HG02885 (cell line): ENCODE measurements around the gene CENPH.
"Not testable (repeated sequence)": the region's sequence is repeated elsewhere in the genome, so short reads cannot be mapped to it uniquely, and the experiment has no call there.

Source experiments
- ATAC-seq: cut with Tn5 transposase; IDR thresholded peaks from one replicate; pipeline ENCODE4 v1.9.1; 2021; ENCODE audit warnings: mild to moderate bottlenecking; ENCODE audit not compliant: unreplicated experiment, poor library complexity

Gene CENPH

DNA sequence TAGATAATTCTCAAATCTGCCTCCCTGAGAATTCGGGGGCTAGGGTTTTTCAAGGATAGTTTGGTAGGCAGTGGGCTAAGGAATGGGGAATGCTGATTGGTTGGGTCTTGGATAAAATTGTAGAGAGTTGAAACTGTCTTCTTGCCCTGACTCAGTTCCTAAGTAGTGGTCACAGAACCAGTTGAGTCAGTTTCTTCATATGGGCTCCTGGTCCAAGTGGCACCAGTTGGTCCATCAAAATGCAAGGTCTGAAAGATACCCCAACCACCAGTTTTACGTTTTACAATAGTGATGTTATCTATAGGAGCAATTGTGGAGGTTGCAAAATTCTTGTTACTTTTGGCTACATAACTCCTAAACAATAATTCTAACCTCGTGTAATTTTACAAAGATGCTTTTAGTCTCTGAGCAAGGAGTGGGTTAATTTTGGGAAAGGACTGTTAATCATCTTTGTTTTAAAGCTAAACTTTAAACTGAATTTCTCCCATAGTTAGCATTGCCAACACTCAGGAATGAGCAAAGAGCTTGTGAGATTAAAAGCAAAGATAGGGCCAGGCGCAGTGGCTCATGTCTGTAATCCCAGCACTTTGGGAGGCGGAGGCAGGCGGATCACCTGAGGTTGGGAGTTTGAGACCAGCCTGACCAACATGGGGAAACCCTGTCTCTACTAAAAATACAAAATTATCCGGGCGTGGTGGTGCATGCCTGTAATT is 53.0 kb downstream of the CENPH start:
- ATAC-seq: no peak

DNA sequence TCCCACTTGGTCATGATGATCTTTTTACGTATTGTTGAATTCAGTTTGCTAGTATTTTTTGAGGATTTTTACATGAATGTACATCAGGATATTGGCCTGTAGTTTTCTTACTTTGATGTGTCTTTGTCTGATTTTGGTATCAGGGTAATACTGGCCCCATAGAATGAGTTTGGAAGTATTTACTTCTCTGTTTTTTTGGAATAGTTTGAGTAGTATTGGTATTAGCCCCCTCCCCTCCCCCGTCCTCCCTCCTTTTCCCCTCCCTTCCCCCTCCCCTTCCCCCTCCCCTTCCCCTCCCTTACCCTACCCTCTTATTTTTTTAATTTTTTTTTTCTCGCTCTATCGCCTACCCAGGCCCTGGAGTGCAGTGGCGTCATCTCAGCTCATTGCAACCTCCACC is 55.6 kb downstream of the CENPH start:
- ATAC-seq: no peak

DNA sequence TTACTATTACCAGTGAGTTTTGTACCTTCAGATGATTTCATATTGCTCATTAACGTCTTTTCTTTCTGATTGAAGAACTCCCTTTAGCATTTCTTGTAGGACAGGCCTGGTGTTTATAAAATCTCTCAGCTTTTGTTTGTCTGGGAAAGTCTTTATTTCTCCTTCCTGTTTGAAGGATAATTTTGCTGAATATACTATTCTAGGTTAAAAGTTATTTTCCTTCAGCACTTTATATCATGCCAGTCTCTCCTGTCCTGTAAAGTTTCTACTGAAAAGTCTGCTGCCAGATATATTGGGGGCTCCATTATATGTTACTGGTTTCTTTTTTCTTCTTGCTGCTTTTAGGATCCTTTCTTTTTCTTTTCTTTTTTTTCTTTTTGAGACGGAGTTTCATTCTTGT is 58.6 kb downstream of the CENPH start:
- no peak for ATAC-seq

DNA sequence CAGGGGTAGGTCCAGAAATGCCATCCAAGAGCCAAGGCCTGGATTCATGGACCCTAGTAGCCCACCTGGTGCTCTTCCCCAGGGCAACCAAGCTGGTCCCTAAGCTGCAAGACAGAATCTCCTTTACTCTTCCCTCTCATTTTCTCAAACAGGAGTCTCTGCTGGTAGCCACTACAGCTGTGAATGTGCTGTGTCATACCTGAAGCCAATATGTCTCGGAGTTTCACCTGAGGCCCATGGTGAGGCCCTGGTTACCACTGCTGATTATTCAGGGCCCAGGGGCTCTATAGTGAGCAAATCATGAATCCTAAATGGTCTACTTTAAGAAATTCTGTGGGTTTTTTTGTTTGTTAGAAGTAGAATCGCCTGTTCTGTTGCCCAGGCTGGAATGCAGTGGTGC is 61.2 kb downstream of the CENPH start:
- ATAC-seq: no peak

DNA sequence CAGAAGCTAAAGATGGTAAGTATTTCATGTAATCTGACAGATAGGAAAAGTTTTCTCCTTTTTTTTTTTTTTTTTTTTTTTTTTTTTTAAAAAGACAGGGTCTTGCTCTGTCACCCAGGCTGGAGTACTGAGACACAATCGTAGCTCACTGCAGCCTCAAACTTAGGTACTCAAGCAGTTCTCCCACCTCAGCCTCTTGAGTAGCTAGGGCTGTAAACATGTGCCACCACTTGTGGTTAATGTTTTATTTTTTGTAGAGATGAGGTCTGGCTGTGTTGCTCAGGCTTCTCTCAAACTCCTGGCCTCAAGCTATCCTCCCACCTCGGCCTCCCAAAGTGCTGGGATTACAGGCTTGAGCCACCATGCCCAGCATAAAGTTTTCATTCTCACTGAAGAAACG is 63.1 kb downstream of the CENPH start:
- no peak for ATAC-seq

DNA sequence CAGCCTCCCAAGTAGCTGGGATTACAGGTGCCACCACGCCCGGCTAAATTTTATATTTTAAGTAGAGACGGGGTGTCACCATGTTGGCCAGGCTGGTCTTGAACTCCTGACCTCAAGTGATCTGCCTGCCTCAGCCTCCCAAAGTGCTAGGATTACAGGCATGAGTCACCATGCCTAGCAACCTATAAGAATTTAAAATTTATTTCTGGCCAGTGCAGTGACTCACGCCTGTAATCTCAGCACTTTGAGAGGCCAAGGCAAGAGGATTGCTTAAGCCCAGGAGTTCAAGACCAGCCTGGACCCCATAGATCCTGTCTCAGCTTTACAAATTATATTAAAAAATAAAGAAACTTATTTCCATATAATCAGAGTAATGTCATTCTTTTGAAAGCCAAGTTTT is 66.6 kb downstream of the CENPH start:
- not testable (repeated sequence) for ATAC-seq

DNA sequence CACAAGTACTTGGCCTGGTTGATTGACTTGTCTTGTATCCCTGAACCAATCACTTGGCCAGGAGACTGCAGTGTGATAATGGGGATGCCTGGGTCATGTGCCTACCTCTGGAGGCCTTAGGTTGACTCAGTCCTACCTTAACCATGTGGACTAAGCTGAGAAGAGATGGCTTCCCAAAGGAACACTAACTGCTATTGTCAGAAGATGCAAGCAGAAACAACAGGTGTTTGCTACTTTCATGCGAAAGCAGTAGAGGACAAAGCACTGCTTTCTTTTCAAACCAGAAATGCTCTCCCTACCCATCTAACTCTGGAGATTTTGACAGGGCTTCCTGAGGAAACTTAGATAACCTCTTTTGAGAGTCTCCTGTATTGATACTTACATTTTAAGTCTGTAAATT is 68.2 kb downstream of the CENPH start:
- no peak for ATAC-seq
